HL-60 (cell line): ENCODE results near the gene PIP5K1B.

Source experiments
- GABPA ChIP-seq: IDR thresholded peaks from 2 replicates; pipeline ENCODE4 v1.6.1; 2012; ENCODE audit warnings: low read depth
- POLR2AphosphoS5 ChIP-seq: IDR thresholded peaks from 2 replicates; pipeline ENCODE4 v1.6.1; 2012; ENCODE audit warnings: low read depth
- TF ChIP-seq, protein P1 (sequence below): IDR thresholded peaks from one replicate; pipeline ENCODE4 v1.5.1; 2011; ENCODE audit warnings: low read length, control low read depth, inconsistent platforms; ENCODE audit not compliant: insufficient read depth

DNA sequence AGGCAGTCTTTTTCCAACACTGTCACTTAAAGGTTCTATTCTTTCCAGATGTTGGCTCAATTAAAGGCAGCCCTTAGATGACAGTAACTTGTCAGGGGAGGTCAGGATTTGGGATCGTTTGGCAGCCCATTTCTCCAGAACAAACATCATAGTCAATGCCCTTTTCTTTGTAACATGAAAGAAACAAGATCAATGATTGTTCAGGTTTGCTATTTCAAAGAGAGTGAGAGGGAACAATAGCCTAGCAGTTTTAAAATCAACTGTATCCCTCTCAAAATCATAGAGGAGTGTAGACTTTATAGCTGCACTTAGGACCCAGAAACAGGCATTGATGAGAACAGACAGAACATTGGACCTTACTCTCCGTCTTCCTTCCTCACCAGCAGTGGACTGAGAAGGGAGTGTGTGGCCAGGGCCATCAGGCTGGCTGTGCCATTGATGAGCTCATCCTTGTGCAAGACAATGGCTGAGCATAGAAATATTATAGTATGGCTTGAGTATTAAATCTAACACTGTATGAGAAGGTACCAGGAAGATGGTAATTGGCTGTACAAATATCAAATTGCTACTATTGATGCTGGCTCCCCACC is 130.0 kb downstream of the PIP5K1B start:
- TF ChIP-seq, protein P1, sequence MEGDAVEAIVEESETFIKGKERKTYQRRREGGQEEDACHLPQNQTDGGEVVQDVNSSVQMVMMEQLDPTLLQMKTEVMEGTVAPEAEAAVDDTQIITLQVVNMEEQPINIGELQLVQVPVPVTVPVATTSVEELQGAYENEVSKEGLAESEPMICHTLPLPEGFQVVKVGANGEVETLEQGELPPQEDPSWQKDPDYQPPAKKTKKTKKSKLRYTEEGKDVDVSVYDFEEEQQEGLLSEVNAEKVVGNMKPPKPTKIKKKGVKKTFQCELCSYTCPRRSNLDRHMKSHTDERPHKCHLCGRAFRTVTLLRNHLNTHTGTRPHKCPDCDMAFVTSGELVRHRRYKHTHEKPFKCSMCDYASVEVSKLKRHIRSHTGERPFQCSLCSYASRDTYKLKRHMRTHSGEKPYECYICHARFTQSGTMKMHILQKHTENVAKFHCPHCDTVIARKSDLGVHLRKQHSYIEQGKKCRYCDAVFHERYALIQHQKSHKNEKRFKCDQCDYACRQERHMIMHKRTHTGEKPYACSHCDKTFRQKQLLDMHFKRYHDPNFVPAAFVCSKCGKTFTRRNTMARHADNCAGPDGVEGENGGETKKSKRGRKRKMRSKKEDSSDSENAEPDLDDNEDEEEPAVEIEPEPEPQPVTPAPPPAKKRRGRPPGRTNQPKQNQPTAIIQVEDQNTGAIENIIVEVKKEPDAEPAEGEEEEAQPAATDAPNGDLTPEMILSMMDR = no peak
- TF ChIP-seq POLR2AphosphoS5 = no peak
- no peak for TF ChIP-seq GABPA
